ENCODE results near the gene GRHL1.
"Not testable (repeated sequence)": the region's sequence is repeated elsewhere in the genome, so short reads cannot be mapped to it uniquely, and the experiment has no call there.

The GRHL1 gene

GRCh38 chr2:9951522-9952285, at the start of gene GRHL1:
GRHL1 (plus strand) TSS chr2:9951693; CDS start chr2:9951834, 141 bp downstream.
- DNase-seq: peak; percentile 98

- no peak for DNase-seq
Measured at GRCh38 chr2:9905413-9905812, 46.1 kb upstream of the GRHL1 start.

- no peak for DNase-seq
Measured at GRCh38 chr2:9907402-9907801, 44.1 kb upstream of the GRHL1 start.

- no peak for DNase-seq
Measured at GRCh38 chr2:9908639-9909038, 42.9 kb upstream of the GRHL1 start.

- DNase-seq: no peak
Measured at GRCh38 chr2:9909106-9909505, 42.4 kb upstream of the GRHL1 start.

- DNase-seq: no peak
Measured at GRCh38 chr2:9910699-9911098, 40.8 kb upstream of the GRHL1 start.

- DNase-seq: no peak
Measured at GRCh38 chr2:9912468-9912867, 39.0 kb upstream of the GRHL1 start.

- no peak for DNase-seq
Measured at GRCh38 chr2:9914384-9915065, 37.0 kb upstream of the GRHL1 start.

- no peak for DNase-seq
Measured at GRCh38 chr2:9918275-9918674, 33.2 kb upstream of the GRHL1 start.

- no peak for DNase-seq
Measured at GRCh38 chr2:9919512-9919911, 32.0 kb upstream of the GRHL1 start.

- not testable (repeated sequence) for DNase-seq
Measured at GRCh38 chr2:9927020-9927419, 24.5 kb upstream of the GRHL1 start.

GRCh38 chr2:9937258-9937657, 14.2 kb upstream of the GRHL1 start:
- DNase-seq: no peak

- no peak for DNase-seq
Measured at GRCh38 chr2:9937968-9938367, 13.5 kb upstream of the GRHL1 start.

GRCh38 chr2:9939587-9940485, 11.7 kb upstream of the GRHL1 start:
- peak; percentile 25 for DNase-seq

- DNase-seq: no peak
Measured at GRCh38 chr2:9941196-9941995, 10.1 kb upstream of the GRHL1 start.

- no peak for DNase-seq
Measured at GRCh38 chr2:9941996-9942390, 9.5 kb upstream of the GRHL1 start.

- no peak for DNase-seq
Measured at GRCh38 chr2:9944330-9944758, 7.1 kb upstream of the GRHL1 start.

- DNase-seq: no peak
Measured at GRCh38 chr2:9945596-9945995, 5.9 kb upstream of the GRHL1 start.

- DNase-seq: no peak
Measured at GRCh38 chr2:9946076-9946475, 5.4 kb upstream of the GRHL1 start.

- DNase-seq: no peak
Measured at GRCh38 chr2:9946818-9947217, 4.7 kb upstream of the GRHL1 start.

- no peak for DNase-seq
Measured at GRCh38 chr2:9948721-9949120, 2.8 kb upstream of the GRHL1 start.

- DNase-seq: no peak
Measured at GRCh38 chr2:9949239-9949991, 2.1 kb upstream of the GRHL1 start.

All from NCI-H345 (cell line).